ENCODE measurements around the gene MAML2. TPM values are rescaled to one million over a fixed set of nuclear protein-coding genes. Genes with fewer than 3 reads are reported as not detected.

MAML2 gene
- total RNA-seq, 4 donors from 2014 or later = 20.0 to 33.7 (median 23.2) TPM

- Histone ChIP-seq H3K27me3 (no peaks in the 10 kb centered on the region), H3K36me3 (no peaks in the 10 kb centered on the region), H3K4me3 (no peak overlapping the region), H3K9me3 (no peaks in the 10 kb centered on the region), H3K27ac (replicated peaks in 1 of 4) (no peak overlapping the region), H3K4me1 (peaks cover 11 to 32% (median 28%) of the 10 kb centered on the region in 4 donors)
- no peak for TF ChIP-seq POLR2AphosphoS5 (IDR thresholded peaks at IDR 0.05)
- TF ChIP-seq POLR2A (IDR thresholded peaks at IDR 0.05; ENCODE audit: low read depth) = no peak
- no peak for TF ChIP-seq EP300 (IDR thresholded peaks at IDR 0.05)
- no peak for TF ChIP-seq CTCF (IDR thresholded peaks at IDR 0.05)
- intact Hi-C loops (cut with DNase I) = no loop called here
- no peak for DNase-seq (ENCODE audit: extremely low spot score)
Observed at GRCh38 chr11:96292291-96293010, 50.5 kb downstream of the MAML2 start.

GRCh38 chr11:96290631-96291030, 52.4 kb downstream of the MAML2 start:
- no peak for DNase-seq (ENCODE audit: extremely low spot score)
- WGBS = 90% methylated on average over 1 of the region's 1 CpG
- no peak overlapping the region for H3K27ac ChIP-seq (replicated peaks in 1 of 4)
- no peaks in the 10 kb centered on the region for H3K9me3 ChIP-seq
- peaks cover 11 to 32% (median 28%) of the 10 kb centered on the region in 4 donors for H3K4me1 ChIP-seq
- TF ChIP-seq EP300 (IDR thresholded peaks at IDR 0.05) (no peak), POLR2A (IDR thresholded peaks at IDR 0.05; ENCODE audit: low read depth) (no peak), POLR2AphosphoS5 (IDR thresholded peaks at IDR 0.05) (no peak), CTCF (IDR thresholded peaks at IDR 0.05) (no peak)
- intact Hi-C loops (cut with DNase I) = no loop called here
- no peaks in the 10 kb centered on the region for H3K27me3 ChIP-seq
- no peak overlapping the region for H3K4me3 ChIP-seq
- H3K36me3 ChIP-seq = no peaks in the 10 kb centered on the region

GRCh38 chr11:96290031-96290430, 53.0 kb downstream of the MAML2 start:
- Histone ChIP-seq H3K4me3 (no peak overlapping the region), H3K4me1 (peaks cover 11 to 28% (median 26%) of the 10 kb centered on the region in 4 donors), H3K36me3 (no peaks in the 10 kb centered on the region), H3K9me3 (no peaks in the 10 kb centered on the region), H3K27ac (replicated peaks in 1 of 4) (no peak overlapping the region), H3K27me3 (no peaks in the 10 kb centered on the region)
- intact Hi-C loops (cut with DNase I) = no loop called here
- no peak for TF ChIP-seq EP300 (IDR thresholded peaks at IDR 0.05)
- no peak for TF ChIP-seq POLR2AphosphoS5 (IDR thresholded peaks at IDR 0.05)
- TF ChIP-seq POLR2A (IDR thresholded peaks at IDR 0.05; ENCODE audit: low read depth) = no peak
- no peak for TF ChIP-seq CTCF (IDR thresholded peaks at IDR 0.05)
- WGBS = 73% methylated on average over 1 of the region's 1 CpG
- no peak for DNase-seq (ENCODE audit: extremely low spot score)

GRCh38 chr11:96288915-96289314, 54.1 kb downstream of the MAML2 start:
- Histone ChIP-seq H3K27me3 (no peaks in the 10 kb centered on the region), H3K36me3 (no peaks in the 10 kb centered on the region), H3K4me1 (peaks cover 11 to 17% (median 15%) of the 10 kb centered on the region in 4 donors), H3K4me3 (no peak overlapping the region), H3K9me3 (no peaks in the 10 kb centered on the region), H3K27ac (replicated peaks in 1 of 4) (no peak overlapping the region)
- 88% methylated on average over 3 of the region's 3 CpGs for WGBS
- intact Hi-C loops (cut with DNase I) = no loop called here
- no peak for DNase-seq (ENCODE audit: extremely low spot score)
- TF ChIP-seq CTCF (IDR thresholded peaks at IDR 0.05) (no peak), POLR2AphosphoS5 (IDR thresholded peaks at IDR 0.05) (no peak), EP300 (IDR thresholded peaks at IDR 0.05) (no peak), POLR2A (IDR thresholded peaks at IDR 0.05; ENCODE audit: low read depth) (no peak)

Data from esophagus muscularis mucosa (tissue), 4 donors.